HL-60 (cell line): Measurements from ENCODE around the gene S100A5.

Experiments used
- DNase-seq, 2 experiments: peaks; one replicate each; pipeline ENCODE4 v3.0.0-alpha.2; 2010 to 2020; ENCODE audit warnings: low read depth in 1 of 2, low spot score in 1 of 2
- H3K27ac ChIP-seq: fragments of 250-450 bp; sonication (Bioruptor Pico); replicated peaks from 2 replicates; pipeline ENCODE4 v1.5.1; 2020; ENCODE audit warnings: mild to moderate bottlenecking, moderate library complexity
- H3K27me3 ChIP-seq: fragments of 250-450 bp; sonication (Bioruptor Pico); 2 replicates; pipeline ENCODE4 v1.5.1; 2021; ENCODE audit warnings: mild to moderate bottlenecking, moderate library complexity; ENCODE audit not compliant: insufficient read depth, poor library complexity, severe bottlenecking
- H3K4me3 ChIP-seq: replicated peaks from 2 replicates; pipeline ENCODE4 v1.5.1; 2011; ENCODE audit warnings: mild to moderate bottlenecking, control low read depth, low read length; ENCODE audit not compliant: insufficient read depth
- GABPA ChIP-seq: IDR thresholded peaks from 2 replicates; pipeline ENCODE4 v1.6.1; 2012; ENCODE audit warnings: low read depth
- POLR2AphosphoS5 ChIP-seq: IDR thresholded peaks from 2 replicates; pipeline ENCODE4 v1.6.1; 2012; ENCODE audit warnings: low read depth
- SPI1 ChIP-seq: IDR thresholded peaks from 2 replicates; pipeline ENCODE4 v1.6.1; 2012; ENCODE audit warnings: low read depth, mild to moderate bottlenecking, borderline replicate concordance
- TF ChIP-seq, protein P1 (sequence below): IDR thresholded peaks from 2 replicates; pipeline ENCODE4 v1.6.1; 2012; ENCODE audit warnings: low read depth; ENCODE audit not compliant: insufficient replicate concordance
- TF ChIP-seq, protein P2 (sequence below): IDR thresholded peaks from one replicate; pipeline ENCODE4 v1.5.1; 2011; ENCODE audit warnings: low read length, control low read depth, inconsistent platforms; ENCODE audit not compliant: insufficient read depth

Gene S100A5

DNA sequence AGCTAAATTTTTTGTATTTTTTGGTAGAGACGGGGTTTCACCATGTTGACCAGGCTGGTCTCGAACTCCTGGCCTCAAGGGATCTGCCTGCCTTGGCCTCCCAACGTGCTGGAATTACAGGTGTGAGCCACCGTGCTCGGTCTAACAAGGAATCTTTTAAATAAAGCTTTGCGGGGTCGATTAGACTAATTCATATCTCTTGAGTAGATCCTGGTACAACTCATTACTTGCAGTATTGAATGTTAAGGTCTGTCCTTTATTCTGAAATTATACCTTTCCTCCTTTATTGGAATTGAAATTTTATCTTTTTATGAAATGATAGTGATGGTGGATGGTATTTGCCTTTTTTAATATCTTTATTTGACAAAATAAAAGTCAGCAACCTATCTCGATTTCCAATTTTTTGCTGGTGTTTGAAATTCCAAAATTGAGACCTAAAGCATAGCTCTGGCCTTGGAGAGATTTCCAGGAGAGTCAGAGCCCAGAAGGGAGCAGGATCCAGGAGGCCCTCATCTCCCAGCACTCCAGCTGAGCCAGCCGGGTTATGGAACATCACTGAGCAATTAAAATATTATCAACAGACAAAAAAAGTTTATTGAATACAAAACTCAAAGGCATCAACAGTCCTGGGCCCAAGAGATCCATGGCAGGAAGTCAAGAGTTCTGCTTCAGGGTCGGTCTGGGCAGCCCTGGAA is 20.2 kb upstream of the S100A5 start:
- DNase-seq: no peak
- no peak overlapping the region for H3K4me3 ChIP-seq
- H3K27ac ChIP-seq: no peak overlapping the region
- no peaks in the 10 kb centered on the region for H3K27me3 ChIP-seq
- TF ChIP-seq SPI1 (no peak), POLR2AphosphoS5 (no peak), GABPA (no peak)
- TF ChIP-seq, protein P1, sequence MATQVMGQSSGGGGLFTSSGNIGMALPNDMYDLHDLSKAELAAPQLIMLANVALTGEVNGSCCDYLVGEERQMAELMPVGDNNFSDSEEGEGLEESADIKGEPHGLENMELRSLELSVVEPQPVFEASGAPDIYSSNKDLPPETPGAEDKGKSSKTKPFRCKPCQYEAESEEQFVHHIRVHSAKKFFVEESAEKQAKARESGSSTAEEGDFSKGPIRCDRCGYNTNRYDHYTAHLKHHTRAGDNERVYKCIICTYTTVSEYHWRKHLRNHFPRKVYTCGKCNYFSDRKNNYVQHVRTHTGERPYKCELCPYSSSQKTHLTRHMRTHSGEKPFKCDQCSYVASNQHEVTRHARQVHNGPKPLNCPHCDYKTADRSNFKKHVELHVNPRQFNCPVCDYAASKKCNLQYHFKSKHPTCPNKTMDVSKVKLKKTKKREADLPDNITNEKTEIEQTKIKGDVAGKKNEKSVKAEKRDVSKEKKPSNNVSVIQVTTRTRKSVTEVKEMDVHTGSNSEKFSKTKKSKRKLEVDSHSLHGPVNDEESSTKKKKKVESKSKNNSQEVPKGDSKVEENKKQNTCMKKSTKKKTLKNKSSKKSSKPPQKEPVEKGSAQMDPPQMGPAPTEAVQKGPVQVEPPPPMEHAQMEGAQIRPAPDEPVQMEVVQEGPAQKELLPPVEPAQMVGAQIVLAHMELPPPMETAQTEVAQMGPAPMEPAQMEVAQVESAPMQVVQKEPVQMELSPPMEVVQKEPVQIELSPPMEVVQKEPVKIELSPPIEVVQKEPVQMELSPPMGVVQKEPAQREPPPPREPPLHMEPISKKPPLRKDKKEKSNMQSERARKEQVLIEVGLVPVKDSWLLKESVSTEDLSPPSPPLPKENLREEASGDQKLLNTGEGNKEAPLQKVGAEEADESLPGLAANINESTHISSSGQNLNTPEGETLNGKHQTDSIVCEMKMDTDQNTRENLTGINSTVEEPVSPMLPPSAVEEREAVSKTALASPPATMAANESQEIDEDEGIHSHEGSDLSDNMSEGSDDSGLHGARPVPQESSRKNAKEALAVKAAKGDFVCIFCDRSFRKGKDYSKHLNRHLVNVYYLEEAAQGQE: no peak
- TF ChIP-seq, protein P2, sequence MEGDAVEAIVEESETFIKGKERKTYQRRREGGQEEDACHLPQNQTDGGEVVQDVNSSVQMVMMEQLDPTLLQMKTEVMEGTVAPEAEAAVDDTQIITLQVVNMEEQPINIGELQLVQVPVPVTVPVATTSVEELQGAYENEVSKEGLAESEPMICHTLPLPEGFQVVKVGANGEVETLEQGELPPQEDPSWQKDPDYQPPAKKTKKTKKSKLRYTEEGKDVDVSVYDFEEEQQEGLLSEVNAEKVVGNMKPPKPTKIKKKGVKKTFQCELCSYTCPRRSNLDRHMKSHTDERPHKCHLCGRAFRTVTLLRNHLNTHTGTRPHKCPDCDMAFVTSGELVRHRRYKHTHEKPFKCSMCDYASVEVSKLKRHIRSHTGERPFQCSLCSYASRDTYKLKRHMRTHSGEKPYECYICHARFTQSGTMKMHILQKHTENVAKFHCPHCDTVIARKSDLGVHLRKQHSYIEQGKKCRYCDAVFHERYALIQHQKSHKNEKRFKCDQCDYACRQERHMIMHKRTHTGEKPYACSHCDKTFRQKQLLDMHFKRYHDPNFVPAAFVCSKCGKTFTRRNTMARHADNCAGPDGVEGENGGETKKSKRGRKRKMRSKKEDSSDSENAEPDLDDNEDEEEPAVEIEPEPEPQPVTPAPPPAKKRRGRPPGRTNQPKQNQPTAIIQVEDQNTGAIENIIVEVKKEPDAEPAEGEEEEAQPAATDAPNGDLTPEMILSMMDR: no peak

DNA sequence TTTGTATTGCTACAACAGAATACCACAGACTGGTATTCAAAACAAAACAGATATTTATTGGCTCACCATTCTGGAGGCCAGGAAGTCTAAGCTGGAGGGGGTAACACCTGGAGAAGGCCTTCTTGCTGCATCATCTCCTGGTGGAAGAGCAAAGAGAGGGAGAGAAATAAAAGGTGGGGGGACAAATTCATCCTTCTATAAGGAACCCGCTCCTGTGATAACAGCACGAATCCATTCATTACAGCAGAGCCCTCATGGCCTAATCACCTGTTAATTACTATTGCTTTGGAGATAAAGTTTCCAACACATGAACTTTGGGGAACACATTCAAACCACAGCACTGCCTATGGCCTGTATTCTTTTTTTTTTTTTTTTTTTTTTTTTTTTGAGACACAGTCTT is 19.5 kb upstream of the S100A5 start:
- Histone ChIP-seq H3K27me3 (no peaks in the 10 kb centered on the region), H3K27ac (no peak overlapping the region), H3K4me3 (no peak overlapping the region)
- DNase-seq: no peak
- no peak for TF ChIP-seq GABPA
- no peak for TF ChIP-seq POLR2AphosphoS5
- TF ChIP-seq, protein P1: no peak
- TF ChIP-seq SPI1: no peak
- TF ChIP-seq, protein P2: no peak

DNA sequence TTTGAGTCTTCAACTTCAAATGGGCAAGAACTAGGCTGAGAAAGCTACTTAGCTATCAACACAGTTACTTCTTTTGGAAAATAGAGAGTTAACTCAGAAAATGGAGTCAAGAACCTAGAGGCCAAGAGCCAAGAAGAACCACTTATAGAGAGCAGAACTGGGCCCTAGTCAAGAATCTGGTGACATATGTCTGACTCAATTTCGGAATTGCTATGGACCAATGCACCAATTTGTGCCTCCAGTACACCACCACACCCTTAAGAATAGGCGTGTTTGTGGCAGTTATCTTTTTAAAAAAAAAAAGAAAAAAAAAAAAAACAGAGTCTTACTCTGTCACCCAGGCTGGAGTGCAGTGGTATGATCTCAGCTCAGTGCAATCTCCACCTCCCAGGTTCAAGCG is 17.1 kb upstream of the S100A5 start:
- Histone ChIP-seq H3K4me3 (no peak overlapping the region), H3K27me3 (no peaks in the 10 kb centered on the region), H3K27ac (no peak overlapping the region)
- TF ChIP-seq SPI1: no peak
- TF ChIP-seq, protein P1: no peak
- DNase-seq: no peak
